HG03060 (cell line): ENCODE results near the gene PLEKHG5.

Experiments used
- ATAC-seq: cut with Tn5 transposase; IDR thresholded peaks from one replicate; pipeline ENCODE4 v1.9.1; 2021; ENCODE audit warnings: low read depth, moderate number of reproducible peaks; ENCODE audit not compliant: unreplicated experiment

PLEKHG5 gene

GRCh38 chr1:6491480-6491962 lies at the start of gene PLEKHG5:
TSS of gene PLEKHG5 (minus strand) at chr1:6491667. CDS start at chr1:6477571, 14,096 bp downstream.
- no peak for ATAC-seq

GRCh38 chr1:6538956-6539355 lies 47.5 kb upstream of the PLEKHG5 start:
- ATAC-seq = no peak

GRCh38 chr1:6536291-6536690 lies 44.8 kb upstream of the PLEKHG5 start:
- no peak for ATAC-seq

- no peak for ATAC-seq
Measured at GRCh38 chr1:6535214-6535613, 43.7 kb upstream of the PLEKHG5 start.

GRCh38 chr1:6534248-6534822 lies 42.9 kb upstream of the PLEKHG5 start:
- no peak for ATAC-seq

- ATAC-seq = no peak
Measured at GRCh38 chr1:6531996-6532395, 40.5 kb upstream of the PLEKHG5 start.

GRCh38 chr1:6530504-6531160 lies 39.2 kb upstream of the PLEKHG5 start:
- no peak for ATAC-seq

- no peak for ATAC-seq
Measured at GRCh38 chr1:6528492-6528891, 37.0 kb upstream of the PLEKHG5 start.

- no peak for ATAC-seq
Measured at GRCh38 chr1:6526316-6526715, 34.8 kb upstream of the PLEKHG5 start.

GRCh38 chr1:6523566-6523965 lies 32.1 kb upstream of the PLEKHG5 start:
- no peak for ATAC-seq

- no peak for ATAC-seq
Measured at GRCh38 chr1:6521536-6521935, 30.1 kb upstream of the PLEKHG5 start.

GRCh38 chr1:6519935-6520671 lies 28.6 kb upstream of the PLEKHG5 start:
- ATAC-seq = no peak

- no peak for ATAC-seq
Measured at GRCh38 chr1:6519491-6519934, 28.0 kb upstream of the PLEKHG5 start.

GRCh38 chr1:6517435-6517851 lies 26.0 kb upstream of the PLEKHG5 start:
- ATAC-seq = no peak

- ATAC-seq = no peak
Measured at GRCh38 chr1:6515771-6516170, 24.3 kb upstream of the PLEKHG5 start.

GRCh38 chr1:6513320-6513801 lies 21.9 kb upstream of the PLEKHG5 start:
- no peak for ATAC-seq

- ATAC-seq = no peak
Measured at GRCh38 chr1:6512908-6513280, 21.4 kb upstream of the PLEKHG5 start.

- ATAC-seq = no peak
Measured at GRCh38 chr1:6512245-6512907, 20.9 kb upstream of the PLEKHG5 start.

- no peak for ATAC-seq
Measured at GRCh38 chr1:6511561-6512244, 20.2 kb upstream of the PLEKHG5 start.

GRCh38 chr1:6511056-6511455 lies 19.6 kb upstream of the PLEKHG5 start:
- ATAC-seq = no peak
